Activated B cell treated with CpG ODN at 0.5 μM for 24 hours (primary cell): Measurements from ENCODE around the gene PRLR. TPM values are rescaled to one million over a fixed set of nuclear protein-coding genes. Genes with fewer than 3 reads are reported as not detected.

ENCODE experiments used
- ATAC-seq: fragments of 200-7000 bp; cut with Tn5 transposase; one replicate; pipeline ENCODE4 v1.10.0; 2021; ENCODE audit warnings: low read depth, mild to moderate bottlenecking, moderate library complexity
- CTCF ChIA-PET: fragments of 350-600 bp; sonication (Branson Sonifier 250); formaldehyde crosslinking; loops from one replicate; lab custom pipeline; 2021; ENCODE audit warnings: antibody characterized with exemption; lab: Charles Lee
- POLR2A ChIA-PET: fragments of 350-600 bp; sonication (Branson Sonifier 250); formaldehyde crosslinking; loops from one replicate; lab custom pipeline; 2021; ENCODE audit warnings: antibody characterized with exemption; lab: Charles Lee
- DNase-seq: peaks from one replicate; pipeline ENCODE4 v3.0.0; 2022
- H3K27ac Mint-ChIP-seq: one replicate; pipeline ENCODE4 v1.8.0; 2020; ENCODE audit warnings: mixed read lengths
- H3K27me3 Mint-ChIP-seq: one replicate; pipeline ENCODE4 v1.8.0; 2021; ENCODE audit warnings: mixed read lengths
- H3K36me3 Mint-ChIP-seq: one replicate; pipeline ENCODE4 v1.8.0; 2021; ENCODE audit warnings: low read depth, mixed read lengths
- H3K4me1 Mint-ChIP-seq: one replicate; pipeline ENCODE4 v1.8.0; 2021; ENCODE audit warnings: mixed read lengths
- H3K4me3 Mint-ChIP-seq: one replicate; pipeline ENCODE4 v1.8.0; 2020; ENCODE audit warnings: mild to moderate bottlenecking, mixed read lengths
- H3K9me3 Mint-ChIP-seq: one replicate; pipeline ENCODE4 v1.8.0; 2020; ENCODE audit warnings: mixed read lengths
- CTCF ChIP-seq: fragments of 200-600 bp; IDR thresholded peaks from one replicate; pipeline ENCODE4 v1.8.0; 2022; ENCODE audit warnings: antibody characterized with exemption, mild to moderate bottlenecking
- intact Hi-C: fragments of 100-400 bp; cut with micrococcal nuclease; formaldehyde crosslinking; loops from one replicate; pipeline ENCODE4 v1.15.1; 2024
- total RNA-seq: library from RNA; stranded (reverse); gene quantifications from 2 replicates; pipeline ENCODE4 v1.2.3, GENCODE V29; 2022

PRLR gene
- total RNA-seq, 1 donor from 2014 or later: 3.7 TPM

DNA sequence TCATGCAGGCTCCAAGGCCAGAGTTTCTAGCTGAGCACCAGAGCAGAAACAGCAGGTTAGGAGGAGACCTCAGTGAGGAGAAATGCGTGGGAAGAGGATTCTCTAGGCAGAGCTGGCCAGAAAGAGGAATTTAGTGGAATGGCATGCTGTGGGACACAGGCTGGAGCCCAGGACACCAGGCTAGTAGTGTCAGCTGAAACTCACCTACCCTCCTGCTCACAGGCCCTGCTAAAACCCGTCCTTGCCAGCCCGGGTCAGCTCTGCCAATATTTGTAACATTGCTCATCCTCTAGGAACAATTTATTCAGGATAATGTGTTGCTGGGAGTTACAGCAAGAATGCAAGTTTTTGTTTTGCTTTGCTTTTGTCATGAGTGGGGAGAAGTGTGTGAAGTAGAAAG is 142.3 kb downstream of the PRLR start:
- Mint-ChIP-seq H3K27ac (no peak overlapping the region), H3K4me1 (no peaks in the 10 kb centered on the region), H3K36me3 (no peaks in the 10 kb centered on the region), H3K4me3 (no peak overlapping the region), H3K9me3 (no peaks in the 10 kb centered on the region), H3K27me3 (peaks cover 3% of the 10 kb centered on the region)
- no peak for ATAC-seq
- ChIA-PET CTCF (interaction anchor here (1.0 to 3.7 kb wide), 4 partner anchors 125 to 843 kb away, joined by 3 to 30 read pairs (median 6); no protein-coding TSS in a partner anchor), POLR2A (no interaction called here)
- no peak for DNase-seq
- intact Hi-C loops: loop anchor here (5.0 kb wide), 1 partner anchor 689 kb away; no protein-coding TSS in a partner anchor
- TF ChIP-seq CTCF: no peak

DNA sequence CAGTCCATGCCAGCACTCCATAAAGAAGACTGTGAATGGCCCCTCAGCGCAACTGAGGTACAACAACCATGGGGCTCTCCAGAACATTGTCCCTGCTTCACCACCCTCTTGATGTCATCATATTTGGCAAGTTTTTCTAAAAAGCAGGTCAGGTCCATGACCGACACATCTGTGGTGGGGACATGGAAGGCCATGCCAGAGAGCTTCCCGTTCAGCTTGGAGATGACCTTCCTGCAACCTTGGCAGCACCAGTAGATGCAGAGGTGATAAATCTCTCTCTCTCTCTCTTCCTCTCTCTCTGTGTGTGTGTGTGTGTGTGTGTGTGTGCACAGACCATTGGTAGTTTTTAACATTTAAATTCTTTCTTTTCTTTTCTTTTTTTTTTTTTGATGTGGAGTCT is 147.1 kb downstream of the PRLR start:
- intact Hi-C loops: no loop called here
- H3K36me3 Mint-ChIP-seq: no peaks in the 10 kb centered on the region
- DNase-seq (no peak), ATAC-seq (no peak)
- POLR2A ChIA-PET: no interaction called here
- no peak overlapping the region for H3K4me3 Mint-ChIP-seq
- H3K27me3 Mint-ChIP-seq: peaks cover 3% of the 10 kb centered on the region
- CTCF ChIA-PET: no interaction called here
- no peaks in the 10 kb centered on the region for H3K9me3 Mint-ChIP-seq
- no peak overlapping the region for H3K27ac Mint-ChIP-seq
- H3K4me1 Mint-ChIP-seq: no peaks in the 10 kb centered on the region
- no peak for TF ChIP-seq CTCF

DNA sequence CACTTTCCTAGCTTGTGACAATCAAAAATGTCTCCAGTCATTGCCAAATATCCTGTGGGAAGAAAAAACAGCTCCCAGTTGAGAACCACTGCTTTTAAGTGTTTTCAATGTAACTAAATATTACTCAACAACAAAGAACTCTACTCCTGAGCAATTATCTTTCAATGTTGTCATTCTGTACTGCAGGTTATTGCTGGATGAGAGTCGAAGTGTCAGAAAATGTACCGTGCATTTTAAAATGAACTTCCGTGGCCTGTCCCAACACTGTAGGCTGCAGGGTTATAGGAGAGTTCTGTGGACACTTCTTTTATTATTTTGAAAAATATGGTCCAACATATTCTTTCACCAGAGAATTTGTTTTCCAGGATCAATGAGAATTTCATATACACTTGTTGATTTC is 147.8 kb downstream of the PRLR start:
- Mint-ChIP-seq H3K36me3 (no peaks in the 10 kb centered on the region), H3K4me1 (no peaks in the 10 kb centered on the region), H3K27ac (no peak overlapping the region), H3K4me3 (no peak overlapping the region), H3K9me3 (no peaks in the 10 kb centered on the region), H3K27me3 (peaks cover 3% of the 10 kb centered on the region)
- ATAC-seq: no peak
- ChIA-PET CTCF (no interaction called here), POLR2A (no interaction called here)
- intact Hi-C loops: no loop called here
- no peak for DNase-seq
- no peak for TF ChIP-seq CTCF

DNA sequence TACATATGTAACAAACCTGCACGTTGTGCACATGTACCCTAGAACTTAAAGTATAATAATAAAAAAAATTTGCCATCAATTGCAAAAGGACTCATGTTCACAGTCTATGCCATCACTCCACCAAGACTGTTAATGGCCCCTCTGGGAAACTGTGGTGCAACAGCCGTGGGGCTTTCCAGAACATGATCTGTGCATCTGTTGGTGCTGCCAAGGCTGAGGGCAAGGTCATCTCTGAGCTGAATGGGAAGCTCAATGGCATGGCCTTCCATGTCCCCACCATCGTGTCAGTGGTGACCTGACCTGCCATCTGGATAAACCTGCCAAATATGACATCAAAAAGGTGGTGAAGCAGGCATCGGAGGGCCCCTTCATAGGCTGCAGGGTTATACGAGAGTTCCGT is 149.2 kb downstream of the PRLR start:
- intact Hi-C loops: no loop called here
- Mint-ChIP-seq H3K4me1 (no peaks in the 10 kb centered on the region), H3K27me3 (no peaks in the 10 kb centered on the region), H3K36me3 (no peaks in the 10 kb centered on the region), H3K27ac (no peak overlapping the region), H3K9me3 (no peaks in the 10 kb centered on the region), H3K4me3 (no peak overlapping the region)
- CTCF ChIA-PET: no interaction called here
- ATAC-seq (no peak), DNase-seq (no peak)
- POLR2A ChIA-PET: no interaction called here
- TF ChIP-seq CTCF: no peak

- no peak overlapping the region for H3K4me3 Mint-ChIP-seq
- ATAC-seq (no peak), DNase-seq (no peak)
- POLR2A ChIA-PET: no interaction called here
- peaks cover 4% of the 10 kb centered on the region for H3K27me3 Mint-ChIP-seq
- no peaks in the 10 kb centered on the region for H3K36me3 Mint-ChIP-seq
- H3K9me3 Mint-ChIP-seq: peaks cover 3% of the 10 kb centered on the region
- H3K27ac Mint-ChIP-seq: no peak overlapping the region
- CTCF ChIA-PET: interaction anchor here (0.6 kb wide), 1 partner anchor 585 kb away, joined by 3 read pairs; no protein-coding TSS in a partner anchor
- no peak for TF ChIP-seq CTCF
- H3K4me1 Mint-ChIP-seq: no peaks in the 10 kb centered on the region
- intact Hi-C loops: no loop called here
Measured at GRCh38 chr5:35073160-35073559, 157.1 kb downstream of the PRLR start.
